Adrenal gland (tissue), 12 donors: Measurements from ENCODE around the gene TTF1. TPM values are rescaled to one million over a fixed set of nuclear protein-coding genes. Genes with fewer than 3 reads are reported as not detected.

Source experiments
- DNase-seq, 7 donors: peaks; one replicate each; pipeline ENCODE4 v3.0.0-alpha.2; 2019 to 2020
- H3K27ac ChIP-seq, 5 donors: fragments of 200-600 bp; sonication (generic) in 4 of 5; 1 replicate in 3 of 5; 2 replicates in 2 of 5; pipeline versions ENCODE4 v1.5.1 to v1.8.0; 2016 to 2020; ENCODE audit warnings: mild to moderate bottlenecking in 1 of 5
- H3K27me3 ChIP-seq: fragments of 200-600 bp; 2 replicates; pipeline ENCODE4 v1.8.0; 2021
- H3K36me3 ChIP-seq, 2 donors: fragments of 200-600 bp; replicated peaks in 1 of 2; 1 replicate in 1 of 2; 2 replicates in 1 of 2; pipeline versions ENCODE4 v1.5.1 to v1.8.0; 2018 to 2022
- H3K4me1 ChIP-seq, 2 donors: fragments of 200-600 bp; replicated peaks in 1 of 2; 1 replicate in 1 of 2; 2 replicates in 1 of 2; pipeline versions ENCODE4 v1.5.1 to v1.8.0; 2018 to 2021
- H3K4me3 ChIP-seq, 4 donors: fragments of 200-600 bp; sonication (generic) in 3 of 4; one replicate each; pipeline ENCODE4 v1.5.1; 2016 to 2018
- H3K9me3 ChIP-seq, 3 donors: fragments of 200-600 bp; sonication (generic) in 1 of 3; replicated peaks in 1 of 3; 1 replicate in 2 of 3; 2 replicates in 1 of 3; pipeline versions ENCODE4 v1.5.1 to v1.8.0; 2016 to 2021
- CTCF ChIP-seq, 6 experiments: fragments of 450-650 bp in 4 of 6; fragments of 200-600 bp in 2 of 6; sonication (generic) in 1 of 6; IDR thresholded peaks; 1 replicate in 5 of 6; 2 replicates in 1 of 6; pipeline versions ENCODE4 v1.5.1 to v1.8.0; 2016 to 2021; ENCODE audit warnings: antibody characterized with exemption in 6 of 6, mild to moderate bottlenecking in 2 of 6, moderate library complexity in 1 of 6
- POLR2A ChIP-seq, 2 donors: fragments of 450-650 bp; IDR thresholded peaks; one replicate each; pipeline ENCODE4 v1.6.1; 2017; ENCODE audit warnings: antibody characterized with exemption in 2 of 2, mild to moderate bottlenecking in 2 of 2, moderate library complexity in 1 of 2
- WGBS, 4 donors: extraction: QIAGEN DNeasy Blood & Tissue Kit in 2 of 4; methylation state at CpG; one replicate each; pipeline versions ENCODE4 v1.1.5 to v1.1.7; 2013 to 2017; 5-methylcytosine and 5-hydroxymethylcytosine counted together
- intact Hi-C, 2 donors: fragments of 100-400 bp; cut with DNase I; formaldehyde crosslinking; loops; one replicate each; pipeline versions ENCODE4 v1.14.1 to v1.15.0; 2022 to 2023
- polyA plus RNA-seq, 3 donors: library from polyadenylated mRNA; stranded (reverse); fragments of 200-250 nt in 2 of 3; fragments of 350-450 nt in 1 of 3; fragmentation: Illumina TruSeq in 1 of 3; extraction: RNeasy Lipid Tissue Mini Kit (QIAGEN cat#74804) in 1 of 3; gene quantifications; one replicate each; pipeline ENCODE4 v1.2.3, GENCODE V29; 2013 to 2014
- total RNA-seq, 9 donors: library from RNA; depleted of rRNA in 4 of 9; stranded (reverse); fragments of >200 nt in 4 of 9; fragments of 120-200 nt in 1 of 9; fragmentation: NEBNext Ultra II Directional in 1 of 9; extraction: Animal tissue kit (Norgen Biotek cat#: 25700) in 1 of 9; gene quantifications; one replicate each; pipeline versions ENCODE4 v1.1.0 to v1.2.4, GENCODE V29; 2013 to 2023
- donor health status: healthy with polysubstance abuse.
- donor health status: Bipolar disorder and iron deficiency.
- donor health status: DM: yes; HTN: yes; CAD: no.
- donor health status: DM: no; HTN: no; CAD: no.
- donor health status: DM: no; HTN: no; CAD: no.
- donor health status: DM: yes; HTN: yes; CAD: no.

TTF1 gene
- total and polyA plus RNA-seq, 12 donors: 6.9 to 18.7 (median 10.1) TPM

- no peaks in the 10 kb centered on the region for H3K4me1 ChIP-seq
- TF ChIP-seq POLR2A (IDR thresholded peaks at IDR 0.05) (no peak), CTCF (IDR thresholded peaks at IDR 0.05) (no peak)
These were observed 40.2 kb downstream of the TTF1 start for GRCh38 chr9:132366481-132366880.

DNA sequence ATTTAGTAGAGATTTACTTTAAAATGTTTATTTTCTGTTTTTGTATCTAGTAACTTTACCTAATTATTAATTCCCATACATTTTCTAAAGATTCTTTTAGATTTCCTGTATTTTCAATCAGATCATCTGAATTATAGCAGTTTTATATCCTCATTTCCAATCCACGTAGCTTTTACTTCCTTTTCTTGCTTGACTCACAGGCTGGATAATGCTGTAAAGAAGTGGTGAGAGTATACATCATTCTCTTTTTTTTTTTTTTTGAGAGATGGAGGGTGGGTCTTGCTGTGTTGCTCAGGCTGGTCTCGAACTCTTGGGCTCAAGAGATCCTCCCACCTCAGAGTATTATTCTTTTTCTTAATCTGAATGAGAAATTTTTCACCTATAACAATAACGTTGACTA is 40.7 kb downstream of the TTF1 start:
- no peak for DNase-seq
- intact Hi-C loops: no loop called here

More at GRCh38 chr9:132366481-132366880, 40.2 kb downstream of the TTF1 start:
- Histone ChIP-seq H3K9me3 (no peaks in the 10 kb centered on the region), H3K36me3 (no peaks in the 10 kb centered on the region), H3K4me3 (no peak overlapping the region), H3K27me3 (no peaks in the 10 kb centered on the region), H3K27ac (no peak overlapping the region)
- no peak for DNase-seq
- 78 to 83% (median 80%) methylated on average over 4 of the region's 4 CpGs for WGBS, 4 donors
- intact Hi-C loops: no loop called here

GRCh38 chr9:132364068-132364467 is 42.6 kb downstream of the TTF1 start:
- no peak for DNase-seq
- TF ChIP-seq POLR2A (IDR thresholded peaks at IDR 0.05) (no peak), CTCF (IDR thresholded peaks at IDR 0.05) (no peak)
- intact Hi-C loops: no loop called here
- Histone ChIP-seq H3K36me3 (no peaks in the 10 kb centered on the region), H3K27ac (no peak overlapping the region), H3K4me1 (no peaks in the 10 kb centered on the region), H3K4me3 (no peak overlapping the region), H3K9me3 (no peaks in the 10 kb centered on the region), H3K27me3 (no peaks in the 10 kb centered on the region)
- WGBS, 4 donors: 86 to 92% (median 89%) methylated on average over 9 of the region's 9 CpGs

More for the DNA sequence above, 40.7 kb downstream of the TTF1 start:
- Histone ChIP-seq H3K4me1 (no peaks in the 10 kb centered on the region), H3K27ac (no peak overlapping the region), H3K9me3 (no peaks in the 10 kb centered on the region), H3K27me3 (no peaks in the 10 kb centered on the region), H3K36me3 (no peaks in the 10 kb centered on the region), H3K4me3 (no peak overlapping the region)
- 63 to 70% (median 66%) methylated on average over 3 of the region's 3 CpGs for WGBS, 4 donors
- no peak for TF ChIP-seq POLR2A (IDR thresholded peaks at IDR 0.05)
- TF ChIP-seq CTCF (IDR thresholded peaks at IDR 0.05): no peak

DNA sequence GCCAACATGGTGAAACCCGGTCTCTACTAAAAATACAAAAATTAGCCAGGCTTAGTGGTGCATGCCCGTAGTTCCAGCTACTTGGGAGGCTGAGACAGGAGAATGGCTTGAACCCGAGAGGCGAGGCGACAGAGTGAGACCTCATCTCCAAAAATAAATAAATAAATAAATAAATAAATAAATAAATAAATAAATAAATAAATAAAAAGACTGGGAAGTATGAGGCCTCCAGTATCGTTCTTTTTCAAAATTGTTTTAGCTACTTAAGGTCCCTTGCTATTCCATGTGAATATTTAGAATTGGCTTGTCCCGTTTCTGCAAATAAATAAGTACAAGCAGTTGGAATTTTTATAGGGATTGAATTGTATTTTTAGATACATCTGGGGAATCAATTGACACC is 48.9 kb downstream of the TTF1 start:
- Histone ChIP-seq H3K27me3 (no peaks in the 10 kb centered on the region), H3K36me3 (peaks cover 0 to 6% of the 10 kb centered on the region in 2 donors), H3K9me3 (no peaks in the 10 kb centered on the region), H3K4me3 (no peak overlapping the region), H3K4me1 (peaks cover 11 to 12% of the 10 kb centered on the region in 2 donors), H3K27ac (no peak overlapping the region)
- WGBS, 4 donors: 89 to 93% (median 91%) methylated on average over 7 of the region's 7 CpGs
- TF ChIP-seq CTCF (IDR thresholded peaks at IDR 0.05): no peak
- no peak for TF ChIP-seq POLR2A (IDR thresholded peaks at IDR 0.05)
- intact Hi-C loops: no loop called here
- no peak for DNase-seq
